ENCODE measurements around the gene VPREB3. TPM values are rescaled to one million over a fixed set of nuclear protein-coding genes. Genes with fewer than 3 reads are reported as not detected.
A peak's percentile ranks its signal among the peaks of the same experiment; 100 is the strongest.

The VPREB3 gene
- total and polyA plus RNA-seq, 9 donors: 2.8 TPM; not detected in 8

GRCh38 chr22:23777776-23778576 lies 23.8 kb upstream of the VPREB3 start:
- DNase-seq: no peak
- WGBS, 3 donors: 77 to 83% (median 81%) methylated on average over 11 of the region's 11 CpGs
- H3K27me3 ChIP-seq: no peaks in the 10 kb centered on the region
- intact Hi-C loops (cut with DNase I): no loop called here
- H3K27ac ChIP-seq: no peak overlapping the region
- TF ChIP-seq POLR2A (IDR thresholded peaks at IDR 0.05) (no peak), EP300 (IDR thresholded peaks at IDR 0.05) (no peak), CTCF (IDR thresholded peaks at IDR 0.05) (no peak)
- peaks cover 8% of the 10 kb centered on the region for H3K4me1 ChIP-seq (ENCODE audit: insufficient read depth)
- H3K4me3 ChIP-seq: no peak overlapping the region
- no peaks in the 10 kb centered on the region for H3K9me3 ChIP-seq
- H3K36me3 ChIP-seq: no peaks in the 10 kb centered on the region

- TF ChIP-seq EP300 (IDR thresholded peaks at IDR 0.05) (no peak), CTCF (IDR thresholded peaks at IDR 0.05) (no peak), POLR2A (IDR thresholded peaks at IDR 0.05) (no peak)
Measured at GRCh38 chr22:23775779-23776375, 21.7 kb upstream of the VPREB3 start.

GRCh38 chr22:23774922-23775436 lies 20.8 kb upstream of the VPREB3 start:
- H3K27ac ChIP-seq: no peak overlapping the region
- H3K36me3 ChIP-seq: no peaks in the 10 kb centered on the region
- peaks cover 13% of the 10 kb centered on the region for H3K4me1 ChIP-seq (ENCODE audit: insufficient read depth)
- TF ChIP-seq POLR2A (IDR thresholded peaks at IDR 0.05): no peak
- no peak for TF ChIP-seq EP300 (IDR thresholded peaks at IDR 0.05)
- no peak for TF ChIP-seq CTCF (IDR thresholded peaks at IDR 0.05)
- no peak overlapping the region for H3K4me3 ChIP-seq
- no peaks in the 10 kb centered on the region for H3K27me3 ChIP-seq
- H3K9me3 ChIP-seq: no peaks in the 10 kb centered on the region
- DNase-seq: peak in 2 of 5 donors; percentile 27 to 57
- WGBS, 3 donors: 51 to 68% (median 58%) methylated on average over 2 of the region's 2 CpGs
- intact Hi-C loops (cut with DNase I): no loop called here

More at GRCh38 chr22:23775779-23776375, 21.7 kb upstream of the VPREB3 start:
- Histone ChIP-seq H3K36me3 (no peaks in the 10 kb centered on the region), H3K4me1 (ENCODE audit: insufficient read depth) (peaks cover 13% of the 10 kb centered on the region), H3K27ac (no peak overlapping the region), H3K27me3 (no peaks in the 10 kb centered on the region), H3K9me3 (no peaks in the 10 kb centered on the region), H3K4me3 (no peak overlapping the region)
- DNase-seq: no peak
- WGBS, 3 donors: 78 to 82% (median 80%) methylated on average over 3 of the region's 3 CpGs
- intact Hi-C loops (cut with DNase I): no loop called here

- no peak for TF ChIP-seq CTCF (IDR thresholded peaks at IDR 0.05)
- no peak for TF ChIP-seq EP300 (IDR thresholded peaks at IDR 0.05)
- TF ChIP-seq POLR2A (IDR thresholded peaks at IDR 0.05): no peak
- Histone ChIP-seq H3K4me3 (no peak overlapping the region), H3K4me1 (ENCODE audit: insufficient read depth) (peaks cover 13% of the 10 kb centered on the region), H3K27ac (no peak overlapping the region), H3K36me3 (no peaks in the 10 kb centered on the region), H3K9me3 (no peaks in the 10 kb centered on the region), H3K27me3 (no peaks in the 10 kb centered on the region)
- WGBS, 3 donors: 49 to 63% (median 57%) methylated on average over 12 of the region's 12 CpGs
- intact Hi-C loops (cut with DNase I): no loop called here
- no peak for DNase-seq
Measured at GRCh38 chr22:23774114-23774921, 20.1 kb upstream of the VPREB3 start.
